ENCODE results near the gene DOCK6.

DNA sequence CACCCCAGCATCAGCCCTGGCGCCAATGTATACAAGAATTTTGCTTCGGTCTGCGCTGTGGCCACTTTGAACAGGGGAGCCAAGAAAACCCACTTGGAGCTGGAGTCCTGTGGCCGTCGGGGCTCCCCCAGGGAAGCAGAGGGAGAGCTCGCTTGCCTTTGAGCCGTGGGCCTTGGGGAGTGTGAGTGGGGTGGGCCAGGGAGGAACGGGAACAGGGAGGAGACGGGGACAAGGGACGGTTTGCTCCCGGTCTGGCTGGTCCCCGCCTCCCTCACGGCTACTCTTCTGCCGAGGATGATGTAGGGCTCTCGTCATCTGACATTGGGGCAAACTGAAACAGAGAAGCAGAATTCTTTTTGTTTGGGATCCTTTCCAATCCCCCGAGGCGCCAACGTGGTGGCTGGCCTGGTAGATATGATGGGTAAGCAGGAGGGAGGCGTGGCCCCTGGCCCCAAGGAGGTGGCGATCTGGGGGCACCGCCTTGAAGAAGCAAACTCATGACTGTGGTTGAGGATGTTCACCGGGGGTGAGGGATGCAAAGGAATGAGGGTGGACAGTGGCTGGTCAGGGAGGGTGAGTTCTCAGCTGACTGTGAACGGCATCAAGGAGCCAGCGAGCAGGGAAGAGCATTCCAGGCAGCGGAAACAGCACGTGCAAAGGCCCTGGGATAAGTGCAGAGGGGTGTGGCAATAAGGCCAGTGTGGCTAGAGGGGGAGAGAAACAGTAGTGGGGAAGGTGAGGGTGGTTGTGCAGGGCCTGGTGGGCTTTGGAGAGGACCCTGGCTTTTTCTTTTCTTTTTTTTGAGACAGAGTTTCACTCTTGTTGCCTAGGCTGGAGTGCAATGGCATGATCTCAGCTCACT is 95.8 kb downstream of the DOCK6 start:
- TF ChIP-seq, protein P1, sequence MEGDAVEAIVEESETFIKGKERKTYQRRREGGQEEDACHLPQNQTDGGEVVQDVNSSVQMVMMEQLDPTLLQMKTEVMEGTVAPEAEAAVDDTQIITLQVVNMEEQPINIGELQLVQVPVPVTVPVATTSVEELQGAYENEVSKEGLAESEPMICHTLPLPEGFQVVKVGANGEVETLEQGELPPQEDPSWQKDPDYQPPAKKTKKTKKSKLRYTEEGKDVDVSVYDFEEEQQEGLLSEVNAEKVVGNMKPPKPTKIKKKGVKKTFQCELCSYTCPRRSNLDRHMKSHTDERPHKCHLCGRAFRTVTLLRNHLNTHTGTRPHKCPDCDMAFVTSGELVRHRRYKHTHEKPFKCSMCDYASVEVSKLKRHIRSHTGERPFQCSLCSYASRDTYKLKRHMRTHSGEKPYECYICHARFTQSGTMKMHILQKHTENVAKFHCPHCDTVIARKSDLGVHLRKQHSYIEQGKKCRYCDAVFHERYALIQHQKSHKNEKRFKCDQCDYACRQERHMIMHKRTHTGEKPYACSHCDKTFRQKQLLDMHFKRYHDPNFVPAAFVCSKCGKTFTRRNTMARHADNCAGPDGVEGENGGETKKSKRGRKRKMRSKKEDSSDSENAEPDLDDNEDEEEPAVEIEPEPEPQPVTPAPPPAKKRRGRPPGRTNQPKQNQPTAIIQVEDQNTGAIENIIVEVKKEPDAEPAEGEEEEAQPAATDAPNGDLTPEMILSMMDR (IDR thresholded peaks at IDR 0.05): no peak
- TF ChIP-seq POLR2AphosphoS5 (IDR thresholded peaks at IDR 0.05; ENCODE audit: low read depth, low read length): no peak
